HepG2 (cell line): ENCODE measurements around the gene MLYCD.

ENCODE experiments used
- CTCF ChIP-seq: sonication (generic); formaldehyde crosslinking; IDR thresholded peaks from 2 replicates; pipeline ENCODE4 v1.5.0; 2020; ENCODE audit warnings: mild to moderate bottlenecking, missing genetic modification reagents, moderate library complexity
- JUND ChIP-seq: sonication (generic); formaldehyde crosslinking; IDR thresholded peaks from 2 replicates; pipeline ENCODE4 v1.8.0; 2022; ENCODE audit warnings: mild to moderate bottlenecking, missing genetic modification reagents
- KLF16 ChIP-seq, 2 experiments: sonication (generic) in 1 of 2; formaldehyde crosslinking in 1 of 2; IDR thresholded peaks; 2 replicates each; pipeline versions ENCODE4 v1.6.1 to v1.8.0; 2016 to 2023; ENCODE audit warnings: missing genetic modification reagents in 2 of 2, missing compliant biosample characterization in 1 of 2
- NFE2L2 ChIP-seq: fragments of 150-350 bp; IDR thresholded peaks from 2 replicates; pipeline ENCODE4 v1.6.1; 2014; ENCODE audit warnings: low read length
- POLR2AphosphoS5 ChIP-seq: IDR thresholded peaks from 2 replicates; pipeline ENCODE4 v1.6.1; 2012; ENCODE audit warnings: low read depth, low read length
- TOE1 ChIP-seq: sonication (generic); formaldehyde crosslinking; IDR thresholded peaks from 2 replicates; pipeline ENCODE4 v1.4.0; 2020; ENCODE audit warnings: mild to moderate bottlenecking, missing genetic modification reagents
- ZNF121 ChIP-seq: sonication (generic); formaldehyde crosslinking; IDR thresholded peaks from 2 replicates; pipeline ENCODE4 v1.5.0; 2020; ENCODE audit warnings: mild to moderate bottlenecking, missing genetic modification reagents
- ZNF441 ChIP-seq: sonication (generic); formaldehyde crosslinking; IDR thresholded peaks from 2 replicates; pipeline ENCODE4 v1.7.0; 2021; ENCODE audit warnings: missing genetic modification reagents, borderline replicate concordance
- ZNF709 ChIP-seq: sonication (generic); formaldehyde crosslinking; IDR thresholded peaks from 2 replicates; pipeline ENCODE4 v1.5.0; 2020; ENCODE audit warnings: mild to moderate bottlenecking, missing genetic modification reagents

GRCh38 chr16:83954577-83955016 is 55.7 kb downstream of the MLYCD start:
- TF ChIP-seq CTCF (CRISPR knock-in tag) (peak; percentile 45; the same call in 1 of the 2 replicates), NFE2L2 (no peak), KLF16 (CRISPR knock-in tag; IDR thresholded peaks at IDR 0.05) (no peak; a peak in 1 of 4 replicates), JUND (CRISPR knock-in tag) (peak; percentile 74; the same call in 1 of the 2 replicates), TOE1 (no peak), ZNF709 (CRISPR knock-in tag) (no peak), ZNF441 (CRISPR knock-in tag) (no peak), ZNF121 (CRISPR knock-in tag) (no peak), POLR2AphosphoS5 (no peak; the same call in 1 of the 2 replicates)
